ENCODE results near the gene APH1B. TPM values are rescaled to one million over a fixed set of nuclear protein-coding genes. Genes with fewer than 3 reads are reported as not detected.
"Not testable (repeated sequence)": the region's sequence is repeated elsewhere in the genome, so short reads cannot be mapped to it uniquely, and the experiment has no call there.

APH1B gene
- total and polyA plus RNA-seq, 10 donors: 8.7 to 51.5 (median 30.2) TPM

DNA sequence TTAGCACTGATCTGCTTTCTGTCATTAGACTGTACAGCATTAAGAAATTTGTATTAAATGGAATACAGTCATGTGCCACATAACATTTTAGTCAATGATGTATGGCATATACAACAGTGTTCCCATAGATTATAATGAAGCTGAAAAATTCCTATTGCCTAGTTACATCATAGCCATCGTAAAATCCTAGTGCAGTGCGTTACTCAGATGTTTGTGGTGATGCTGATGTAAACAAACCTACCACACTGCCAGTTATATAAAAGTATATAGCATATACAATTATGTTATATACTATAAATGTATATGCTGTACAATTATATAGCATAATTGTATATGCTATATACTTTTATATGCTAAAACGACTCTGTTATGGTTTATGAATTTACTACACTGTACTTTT, 41.7 kb downstream of the APH1B start:
- H3K27me3 ChIP-seq (replicated peaks in 1 of 7): no peaks in the 10 kb centered on the region
- DNase-seq: no peak
- whole genome bisulfite sequencing, 5 donors: 92 to 98% (median 95%) methylated on average over 3 of the region's 3 CpGs
- intact Hi-C loops (cut with DNase I; ENCODE audit: low total_unique reads): no loop called here
- no peak for TF ChIP-seq POLR2A (IDR thresholded peaks at IDR 0.05)
- no peak for TF ChIP-seq CTCF (IDR thresholded peaks at IDR 0.05 in 8 of 11, conservative IDR thresholded peaks at IDR 0.05 in 3 of 11)
- no peak for TF ChIP-seq POLR2AphosphoS5 (IDR thresholded peaks at IDR 0.05)
- peaks cover 0 to 5% (median 0%) of the 10 kb centered on the region in 6 donors for H3K4me1 ChIP-seq
- H3K9me3 ChIP-seq: no peaks in the 10 kb centered on the region
- H3K4me3 ChIP-seq: no peak overlapping the region
- no peaks in the 10 kb centered on the region for H3K36me3 ChIP-seq
- no peak overlapping the region for H3K27ac ChIP-seq

GRCh38 chr15:63320446-63320845, 43.0 kb downstream of the APH1B start:
- H3K4me3 ChIP-seq; H3K4me1 ChIP-seq; H3K27me3 ChIP-seq (replicated peaks in 1 of 7); intact Hi-C loops (cut with DNase I; ENCODE audit: low total_unique reads); H3K36me3 ChIP-seq; H3K27ac ChIP-seq; DNase-seq; H3K9me3 ChIP-seq: not testable (repeated sequence)
- WGBS, 5 donors: 94 to 98% (median 96%) methylated on average over 7 to 10 of the region's 10 CpGs

GRCh38 chr15:63320981-63321380, 43.6 kb downstream of the APH1B start:
- WGBS, 5 donors: 92 to 99% (median 93%) methylated on average over 7 to 11 of the region's 11 CpGs
- H3K27ac ChIP-seq; H3K4me1 ChIP-seq; intact Hi-C loops (cut with DNase I; ENCODE audit: low total_unique reads); H3K36me3 ChIP-seq; H3K27me3 ChIP-seq (replicated peaks in 1 of 7); H3K9me3 ChIP-seq; H3K4me3 ChIP-seq; DNase-seq: not testable (repeated sequence)

DNA sequence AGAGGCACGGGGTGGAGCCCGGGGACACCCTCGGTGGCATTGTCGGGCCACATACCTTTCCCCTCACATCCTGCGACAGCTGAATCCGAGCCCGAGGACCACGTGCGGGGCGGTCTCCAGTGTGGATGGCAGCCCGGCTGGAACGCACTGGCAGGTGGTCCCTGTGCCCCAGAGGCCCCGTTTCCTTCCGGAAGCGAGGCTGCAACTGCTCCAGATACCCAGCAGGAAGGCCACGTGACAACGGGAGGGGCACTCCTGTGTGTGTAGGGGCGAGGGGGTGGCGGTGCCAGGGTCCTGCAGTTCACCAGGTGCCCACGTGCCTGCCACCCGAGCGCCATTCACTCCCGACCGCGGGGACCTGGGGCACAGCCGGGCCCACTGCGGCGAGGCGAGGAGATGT, 44.1 kb downstream of the APH1B start:
- H3K36me3 ChIP-seq: no peaks in the 10 kb centered on the region
- no peaks in the 10 kb centered on the region for H3K27me3 ChIP-seq (replicated peaks in 1 of 7)
- H3K27ac ChIP-seq: no peak overlapping the region
- 92 to 95% (median 94%) methylated on average over 26 to 29 of the region's 29 CpGs for WGBS, 5 donors
- DNase-seq: no peak
- TF ChIP-seq CTCF (IDR thresholded peaks at IDR 0.05 in 8 of 11, conservative IDR thresholded peaks at IDR 0.05 in 3 of 11) (no peak), POLR2AphosphoS5 (IDR thresholded peaks at IDR 0.05) (no peak), POLR2A (IDR thresholded peaks at IDR 0.05) (no peak)
- peaks cover 0 to 5% (median 0%) of the 10 kb centered on the region in 6 donors for H3K4me1 ChIP-seq
- H3K4me3 ChIP-seq: no peak overlapping the region
- no peaks in the 10 kb centered on the region for H3K9me3 ChIP-seq
- intact Hi-C loops (cut with DNase I; ENCODE audit: low total_unique reads): no loop called here

DNA sequence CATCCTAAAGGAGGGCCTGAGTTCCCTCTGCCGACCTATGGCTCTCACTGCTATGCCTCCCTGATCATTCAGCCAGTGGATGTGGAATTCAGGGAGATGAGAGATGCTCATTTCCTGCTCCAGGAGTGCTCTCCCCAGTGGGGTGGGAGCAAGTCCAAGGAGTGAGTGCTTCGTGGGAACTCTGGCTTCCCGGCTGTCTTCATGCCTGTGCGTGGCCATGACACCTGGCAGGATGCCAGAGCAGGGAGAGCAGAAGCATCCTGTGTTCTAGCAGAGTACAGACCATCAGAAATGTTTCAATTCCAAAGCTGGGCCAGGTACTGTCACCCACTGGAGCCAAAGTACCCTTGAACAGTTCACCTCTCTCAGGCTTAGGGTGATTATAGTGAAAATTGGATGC, 45.1 kb downstream of the APH1B start:
- no peak overlapping the region for H3K4me3 ChIP-seq
- no peaks in the 10 kb centered on the region for H3K36me3 ChIP-seq
- no peak for TF ChIP-seq POLR2AphosphoS5 (IDR thresholded peaks at IDR 0.05)
- TF ChIP-seq POLR2A (IDR thresholded peaks at IDR 0.05): no peak
- TF ChIP-seq CTCF (IDR thresholded peaks at IDR 0.05 in 8 of 11, conservative IDR thresholded peaks at IDR 0.05 in 3 of 11): no peak
- H3K27ac ChIP-seq: no peak overlapping the region
- WGBS, 5 donors: 28 to 53% (median 40%) methylated on average over 4 of the region's 4 CpGs
- no peaks in the 10 kb centered on the region for H3K27me3 ChIP-seq (replicated peaks in 1 of 7)
- intact Hi-C loops (cut with DNase I; ENCODE audit: low total_unique reads): no loop called here
- DNase-seq: no peak
- peaks cover 0 to 5% (median 0%) of the 10 kb centered on the region in 6 donors for H3K4me1 ChIP-seq
- H3K9me3 ChIP-seq: no peaks in the 10 kb centered on the region
